Astrocyte (in vitro differentiated cells and primary cell): ENCODE measurements around the gene SEC22B. TPM values are rescaled to one million over a fixed set of nuclear protein-coding genes. Genes with fewer than 3 reads are reported as not detected.
"Not testable (repeated sequence)": the region's sequence is repeated elsewhere in the genome, so short reads cannot be mapped to it uniquely, and the experiment has no call there.

Source experiments
- DNase-seq: peaks from one replicate; pipeline ENCODE4 v3.0.0-alpha.2; 2010; ENCODE audit warnings: low read depth
- FAIRE-seq: peaks from 2 replicates; lab custom pipeline; 2011; peaks lifted over from hg19 to GRCh38; lab: Jason Lieb, UNC
- H2AFZ ChIP-seq: 2 replicates; pipeline ENCODE4 v1.6.0; 2012; ENCODE audit warnings: low read depth, low read length, inconsistent platforms
- H3K27ac ChIP-seq: 2 replicates; pipeline ENCODE4 v1.5.1; 2011; ENCODE audit warnings: low read depth, low read length, inconsistent platforms
- H3K27me3 ChIP-seq: 2 replicates; pipeline ENCODE4 v1.6.0; 2011; ENCODE audit warnings: low read length, inconsistent platforms; ENCODE audit not compliant: insufficient read depth
- H3K36me3 ChIP-seq: 2 replicates; pipeline ENCODE4 v1.5.1; 2011; ENCODE audit warnings: low read length, inconsistent platforms; ENCODE audit not compliant: insufficient read depth
- H3K4me1 ChIP-seq: 2 replicates; pipeline ENCODE4 v1.5.1; 2011; ENCODE audit warnings: low read length, inconsistent platforms; ENCODE audit not compliant: insufficient read depth
- H3K4me2 ChIP-seq: 2 replicates; pipeline ENCODE4 v1.6.0; 2012; ENCODE audit warnings: low read length, inconsistent platforms
- H3K4me3 ChIP-seq: 2 replicates; pipeline ENCODE4 v1.5.1; 2011; ENCODE audit warnings: low read depth, mild to moderate bottlenecking, low read length, inconsistent platforms; ENCODE audit not compliant: insufficient read depth
- H3K79me2 ChIP-seq: 2 replicates; pipeline ENCODE4 v1.6.0; 2012; ENCODE audit warnings: mild to moderate bottlenecking, low read length, inconsistent platforms; ENCODE audit not compliant: insufficient read depth
- H3K9ac ChIP-seq: 2 replicates; pipeline ENCODE4 v1.6.0; 2012; ENCODE audit warnings: mild to moderate bottlenecking, low read length, inconsistent platforms
- H3K9me3 ChIP-seq: 2 replicates; pipeline ENCODE4 v1.5.1; 2012; ENCODE audit warnings: low read depth, mild to moderate bottlenecking, low read length, inconsistent platforms; ENCODE audit not compliant: insufficient read depth
- H4K20me1 ChIP-seq: 2 replicates; pipeline ENCODE4 v1.6.0; 2012; ENCODE audit warnings: low read length, inconsistent platforms; ENCODE audit not compliant: insufficient read depth
- H3K27ac Mint-ChIP-seq: one replicate; pipeline ENCODE4 v1.8.0; 2021; ENCODE audit warnings: mild to moderate bottlenecking, mixed read lengths; ENCODE audit not compliant: unreplicated experiment
- H3K27me3 Mint-ChIP-seq: one replicate; pipeline ENCODE4 v1.8.0; 2021; ENCODE audit warnings: low read depth, mixed read lengths; ENCODE audit not compliant: unreplicated experiment
- H3K36me3 Mint-ChIP-seq: one replicate; pipeline ENCODE4 v1.8.0; 2021; ENCODE audit warnings: low read depth, mixed read lengths; ENCODE audit not compliant: unreplicated experiment
- H3K4me1 Mint-ChIP-seq: one replicate; pipeline ENCODE4 v1.8.0; 2021; ENCODE audit warnings: low read depth, mixed read lengths; ENCODE audit not compliant: unreplicated experiment
- H3K4me3 Mint-ChIP-seq: one replicate; pipeline ENCODE4 v1.8.0; 2021; ENCODE audit warnings: mild to moderate bottlenecking, moderate library complexity, mixed read lengths; ENCODE audit not compliant: unreplicated experiment
- H3K9me3 Mint-ChIP-seq: one replicate; pipeline ENCODE4 v1.8.0; 2021; ENCODE audit warnings: mild to moderate bottlenecking, mixed read lengths; ENCODE audit not compliant: unreplicated experiment
- CTCF ChIP-seq: IDR thresholded peaks from 2 replicates; pipeline ENCODE4 v1.5.1; 2011; ENCODE audit warnings: low read depth, mild to moderate bottlenecking, inconsistent platforms, low read length, moderate library complexity; ENCODE audit not compliant: insufficient read depth
- EZH2 ChIP-seq: IDR thresholded peaks from 2 replicates; pipeline ENCODE4 v1.6.1; 2012; ENCODE audit warnings: mild to moderate bottlenecking, low read length, inconsistent platforms; ENCODE audit not compliant: insufficient read depth
- total RNA-seq: library from RNA; stranded (reverse); gene quantifications from 2 replicates; pipeline ENCODE4 v1.2.1, GENCODE V29; 2021

Gene SEC22B
- total RNA-seq, 1 donor from 2014 or later, result 45.9 TPM

GRCh38 chr1:120178799-120179756 lies 2.8 kb upstream of the SEC22B start:
- Histone ChIP-seq H3K9ac (peak overlapping the region; percentile 75), H3K36me3 (no peaks in the 10 kb centered on the region), H3K4me3 (peak overlapping the region; percentile 37), H3K27me3 (no peaks in the 10 kb centered on the region), H3K4me1 (peaks cover 13% of the 10 kb centered on the region), H3K9me3 (no peaks in the 10 kb centered on the region), H3K79me2 (peaks cover 19% of the 10 kb centered on the region), H3K4me2 (peak overlapping the region; percentile 83), H3K27ac (peak overlapping the region; percentile 78), H4K20me1 (no peaks in the 10 kb centered on the region), H2AFZ (peak overlapping the region; percentile 39)
- TF ChIP-seq CTCF (no peak), EZH2 (no peak)
- DNase-seq (peak; percentile 88), FAIRE-seq (no peak)
- H3K4me1 Mint-ChIP-seq, result peaks cover 13% of the 10 kb centered on the region
- peak overlapping the region; percentile 5 for H3K4me3 Mint-ChIP-seq
- peaks cover 2% of the 10 kb centered on the region for H3K9me3 Mint-ChIP-seq
- no peaks in the 10 kb centered on the region for H3K36me3 Mint-ChIP-seq
- H3K27me3 Mint-ChIP-seq, result no peaks in the 10 kb centered on the region
- peak overlapping the region; percentile 9 for H3K27ac Mint-ChIP-seq

- DNase-seq, H3K36me3 Mint-ChIP-seq, FAIRE-seq, H2AFZ ChIP-seq, H4K20me1 ChIP-seq, H3K27me3 Mint-ChIP-seq, H3K9me3 ChIP-seq, H3K9ac ChIP-seq, H3K27ac Mint-ChIP-seq, H3K4me3 Mint-ChIP-seq, H3K4me2 ChIP-seq, H3K36me3 ChIP-seq, H3K27ac ChIP-seq, H3K4me3 ChIP-seq, H3K27me3 ChIP-seq, H3K9me3 Mint-ChIP-seq: not testable (repeated sequence)
- H3K4me1 Mint-ChIP-seq, result peaks cover 13% of the 10 kb centered on the region
- H3K4me1 ChIP-seq, result peaks cover 13% of the 10 kb centered on the region
- peaks cover 20% of the 10 kb centered on the region for H3K79me2 ChIP-seq
These were observed 1.7 kb upstream of the SEC22B start for GRCh38 chr1:120178058-120178457.

DNA sequence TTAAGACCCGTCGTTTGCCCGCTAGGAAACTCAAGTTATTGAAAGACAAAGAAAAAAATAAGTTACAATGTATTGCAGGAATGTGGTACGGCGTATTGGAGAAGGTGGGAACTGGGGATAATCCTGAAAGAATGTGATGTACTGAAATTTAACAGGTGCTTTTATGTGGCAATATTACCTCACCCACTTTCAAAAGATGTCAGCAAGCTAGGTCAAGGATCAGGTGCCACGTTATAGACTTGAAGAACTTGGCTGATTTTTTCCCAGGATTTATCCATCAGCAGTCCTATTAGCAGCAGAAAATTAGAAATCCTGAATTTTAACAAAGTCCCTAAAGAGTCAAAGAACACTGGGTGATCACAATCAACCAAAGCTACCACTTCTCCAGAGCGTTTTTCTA lies 632 bp downstream of the SEC22B start:
- not testable (repeated sequence) for H3K27me3 ChIP-seq, FAIRE-seq, H3K27me3 Mint-ChIP-seq

GRCh38 chr1:120164761-120165160 lies 11.6 kb downstream of the SEC22B start:
- H3K79me2 ChIP-seq, result peaks cover 11% of the 10 kb centered on the region
- H4K20me1 ChIP-seq, H3K36me3 Mint-ChIP-seq, H3K9me3 ChIP-seq, FAIRE-seq, H3K27me3 ChIP-seq, DNase-seq, H3K27ac Mint-ChIP-seq, H3K27me3 Mint-ChIP-seq, H3K4me1 ChIP-seq, H2AFZ ChIP-seq, H3K27ac ChIP-seq, H3K9me3 Mint-ChIP-seq, H3K4me2 ChIP-seq, H3K4me3 ChIP-seq, H3K4me1 Mint-ChIP-seq, H3K9ac ChIP-seq, H3K36me3 ChIP-seq, H3K4me3 Mint-ChIP-seq: not testable (repeated sequence)

More for the DNA sequence above, 632 bp downstream of the SEC22B start:
- H4K20me1 ChIP-seq, H3K36me3 ChIP-seq, H3K36me3 Mint-ChIP-seq, H3K9me3 ChIP-seq, H3K9me3 Mint-ChIP-seq: not testable (repeated sequence)
- peak; percentile 25 for DNase-seq
- H3K27ac Mint-ChIP-seq, result peak overlapping the region; percentile 99
- Histone ChIP-seq H3K4me3 (peak overlapping the region; percentile 98), H3K4me1 (peaks cover 13% of the 10 kb centered on the region), H3K9ac (peak overlapping the region; percentile 99), H2AFZ (peak overlapping the region; percentile 88), H3K27ac (peak overlapping the region; percentile 96), H3K4me2 (peak overlapping the region; percentile 85), H3K79me2 (peaks cover 23% of the 10 kb centered on the region)
- peaks cover 13% of the 10 kb centered on the region for H3K4me1 Mint-ChIP-seq
- peak overlapping the region; percentile 99 for H3K4me3 Mint-ChIP-seq

DNA sequence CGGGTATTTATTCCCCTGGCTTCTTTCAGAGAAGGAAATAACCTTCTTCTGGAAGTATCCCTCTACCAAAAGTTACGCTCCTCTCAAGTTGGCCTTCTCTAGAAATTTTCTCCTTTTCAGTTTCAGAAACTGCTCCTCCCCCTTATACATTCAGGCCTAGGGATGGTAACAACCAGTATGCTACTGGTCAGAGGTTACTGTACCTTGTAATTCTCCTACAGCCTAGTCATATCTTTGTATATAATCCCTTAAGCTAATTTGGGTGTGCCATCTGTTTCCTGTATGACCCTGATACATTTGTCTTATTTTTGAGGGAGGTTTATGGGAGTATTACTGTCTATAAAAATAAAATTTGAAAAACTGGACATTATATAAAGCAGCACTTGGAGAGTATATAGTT lies 14.3 kb downstream of the SEC22B start:
- not testable (repeated sequence) for H4K20me1 ChIP-seq, H3K27ac ChIP-seq, H3K36me3 ChIP-seq, FAIRE-seq, H3K4me1 Mint-ChIP-seq, H3K4me2 ChIP-seq, H3K9me3 Mint-ChIP-seq, H3K79me2 ChIP-seq, H3K27me3 Mint-ChIP-seq, H3K27ac Mint-ChIP-seq, H3K4me3 Mint-ChIP-seq, H2AFZ ChIP-seq, H3K36me3 Mint-ChIP-seq, H3K27me3 ChIP-seq, H3K9ac ChIP-seq, H3K9me3 ChIP-seq, H3K4me3 ChIP-seq, H3K4me1 ChIP-seq, DNase-seq
